22Rv1 (cell line): ENCODE data around the gene PCYOX1L.

Source experiments
- ZFX ChIP-seq: fragments of 450-650 bp; IDR thresholded peaks from 2 replicates; pipeline ENCODE4 v1.6.1; 2017; ENCODE audit warnings: antibody characterized with exemption, borderline replicate concordance
- TF ChIP-seq, protein P1 (sequence below): fragments of 450-650 bp; IDR thresholded peaks from 2 replicates; pipeline ENCODE4 v1.5.1; 2017; ENCODE audit warnings: mild to moderate bottlenecking

DNA sequence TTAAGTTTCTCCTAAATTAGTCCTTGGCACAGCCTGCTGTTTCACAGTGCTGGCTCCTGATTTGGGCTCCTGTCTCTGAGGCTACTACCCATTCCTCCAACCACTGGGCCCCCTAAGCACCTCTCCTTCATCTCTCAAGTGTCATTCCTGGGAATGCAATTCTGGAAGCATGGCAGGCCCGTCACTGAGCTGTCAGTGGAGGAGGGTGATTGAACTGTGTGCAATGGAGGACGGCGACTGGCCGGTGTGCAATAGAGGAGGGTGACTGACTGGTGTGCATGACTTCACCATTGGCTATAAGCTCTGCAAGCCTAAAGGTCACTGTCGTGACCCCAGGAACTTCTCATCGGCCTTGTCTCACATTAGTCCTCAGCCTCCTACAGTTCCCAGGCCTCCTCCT, 33.7 kb downstream of the PCYOX1L start:
- TF ChIP-seq, protein P1, sequence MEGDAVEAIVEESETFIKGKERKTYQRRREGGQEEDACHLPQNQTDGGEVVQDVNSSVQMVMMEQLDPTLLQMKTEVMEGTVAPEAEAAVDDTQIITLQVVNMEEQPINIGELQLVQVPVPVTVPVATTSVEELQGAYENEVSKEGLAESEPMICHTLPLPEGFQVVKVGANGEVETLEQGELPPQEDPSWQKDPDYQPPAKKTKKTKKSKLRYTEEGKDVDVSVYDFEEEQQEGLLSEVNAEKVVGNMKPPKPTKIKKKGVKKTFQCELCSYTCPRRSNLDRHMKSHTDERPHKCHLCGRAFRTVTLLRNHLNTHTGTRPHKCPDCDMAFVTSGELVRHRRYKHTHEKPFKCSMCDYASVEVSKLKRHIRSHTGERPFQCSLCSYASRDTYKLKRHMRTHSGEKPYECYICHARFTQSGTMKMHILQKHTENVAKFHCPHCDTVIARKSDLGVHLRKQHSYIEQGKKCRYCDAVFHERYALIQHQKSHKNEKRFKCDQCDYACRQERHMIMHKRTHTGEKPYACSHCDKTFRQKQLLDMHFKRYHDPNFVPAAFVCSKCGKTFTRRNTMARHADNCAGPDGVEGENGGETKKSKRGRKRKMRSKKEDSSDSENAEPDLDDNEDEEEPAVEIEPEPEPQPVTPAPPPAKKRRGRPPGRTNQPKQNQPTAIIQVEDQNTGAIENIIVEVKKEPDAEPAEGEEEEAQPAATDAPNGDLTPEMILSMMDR = no peak
- TF ChIP-seq ZFX = no peak
